Ramos (cell line): ENCODE results near the gene AGTRAP.

Experiments used
- in situ Hi-C: fragments of 300-500 bp; cut with MboI; formaldehyde crosslinking; loops from one replicate; pipeline ENCODE4 v1.14.3; 2022; ENCODE audit warnings: low sequenced_read_pairs; ENCODE audit not compliant: unreplicated experiment

Gene AGTRAP

DNA sequence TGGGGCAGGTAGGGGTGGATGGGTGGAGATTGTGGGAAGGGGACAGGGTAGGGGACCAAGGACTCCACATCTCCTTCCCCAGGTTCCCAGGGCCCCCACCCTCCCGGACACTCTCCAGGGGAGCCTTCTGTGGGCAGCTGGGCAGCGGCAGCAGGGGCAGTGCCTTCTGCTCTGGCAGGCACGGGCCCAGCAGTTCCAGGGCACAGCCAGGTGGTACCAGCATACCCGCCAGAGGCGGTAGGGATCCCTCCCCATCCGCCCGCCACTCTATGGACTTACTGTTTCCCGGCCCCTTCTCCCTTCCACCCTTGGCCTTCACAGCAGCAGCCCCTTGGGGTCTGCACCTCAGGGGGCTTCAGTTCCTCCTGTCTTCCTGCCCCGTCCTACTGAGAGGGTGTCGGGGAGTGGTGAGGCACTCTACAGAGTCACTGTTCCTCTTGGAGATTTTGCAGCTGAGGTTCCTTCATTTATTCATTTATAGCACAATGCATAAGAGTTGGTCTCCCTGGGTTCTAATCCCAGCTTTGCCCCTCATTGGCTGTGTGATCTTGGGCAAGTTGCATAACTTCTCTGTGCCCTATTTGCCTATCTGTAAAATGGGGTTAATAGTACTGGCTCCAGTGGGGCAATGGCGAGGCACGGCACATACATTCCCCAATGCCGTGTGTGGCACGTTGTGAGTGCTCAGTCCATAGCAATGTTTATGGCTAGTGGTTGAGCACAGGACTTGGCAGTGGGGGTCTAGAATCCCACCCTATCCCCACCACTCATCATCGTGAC is 43.1 kb downstream of the AGTRAP start:
- in situ Hi-C loops: no loop called here

DNA sequence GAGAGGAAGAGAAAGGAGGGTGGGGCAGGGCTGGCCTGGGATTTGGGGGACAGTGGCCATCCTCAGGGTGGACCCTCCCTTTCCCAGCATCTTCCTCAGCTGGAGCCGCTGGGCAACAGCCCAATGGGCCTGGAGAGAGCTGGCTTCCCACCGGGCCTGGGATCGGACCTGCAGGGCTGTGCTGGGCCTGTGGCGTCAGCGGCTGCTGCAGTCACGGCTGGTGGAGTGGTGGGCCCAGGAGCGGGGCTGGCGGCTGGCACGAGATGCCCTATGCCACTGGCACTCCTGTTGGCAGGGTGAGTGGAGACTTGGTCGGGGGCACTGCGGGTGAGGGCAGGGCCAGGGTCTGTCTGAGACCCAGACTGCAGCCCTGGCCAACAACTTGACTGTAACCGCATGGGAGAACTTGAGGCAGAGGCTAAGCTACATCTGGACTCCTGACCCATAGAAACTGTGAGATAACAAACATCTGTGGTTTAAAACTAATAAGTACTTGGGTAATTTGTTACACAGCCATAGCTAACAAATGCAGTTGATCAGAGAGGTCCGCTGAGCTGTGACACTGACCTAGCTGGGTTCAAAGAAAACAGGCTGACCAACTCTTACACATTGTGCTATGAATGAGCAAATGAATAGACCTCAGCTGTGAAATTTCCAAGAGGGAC is 43.9 kb downstream of the AGTRAP start:
- in situ Hi-C loops: no loop called here

DNA sequence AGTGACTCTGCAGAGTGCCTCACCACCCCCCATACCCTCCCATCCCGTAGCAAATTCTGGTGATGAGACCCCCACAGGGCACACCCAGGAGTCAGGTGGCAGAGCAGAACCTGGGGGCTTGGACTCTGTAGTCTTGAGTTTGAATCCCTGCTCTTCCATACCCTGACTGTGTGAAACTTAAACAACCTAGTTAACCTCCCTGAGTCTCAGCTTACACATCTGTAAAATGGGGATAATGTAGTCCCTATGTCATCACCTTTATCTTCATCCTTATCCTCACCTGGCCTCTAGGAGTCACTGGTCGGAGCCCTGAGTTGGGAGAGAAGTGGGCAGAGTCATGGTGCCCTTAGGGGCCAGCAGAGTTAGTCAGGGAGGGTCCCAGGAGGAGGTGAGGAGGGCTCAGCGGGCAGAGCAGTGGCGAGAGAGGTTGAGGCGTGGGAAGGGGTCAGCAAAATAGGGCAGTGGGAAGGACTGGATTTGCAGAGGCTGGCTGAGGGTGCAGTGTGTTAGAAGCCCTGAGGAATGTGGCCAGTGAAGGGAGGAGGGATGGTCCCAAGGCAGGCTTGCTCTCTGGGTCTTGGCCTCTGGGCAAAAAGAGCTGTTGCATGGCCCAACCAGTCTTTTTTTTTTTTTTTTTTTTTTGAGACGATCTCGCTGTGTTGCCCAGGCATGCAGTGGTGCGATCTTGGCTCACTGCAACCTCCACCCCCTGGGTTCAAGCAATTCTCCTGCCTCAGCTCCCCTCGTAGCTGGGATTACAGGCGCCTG is 44.6 kb downstream of the AGTRAP start:
- in situ Hi-C loops: no loop called here

DNA sequence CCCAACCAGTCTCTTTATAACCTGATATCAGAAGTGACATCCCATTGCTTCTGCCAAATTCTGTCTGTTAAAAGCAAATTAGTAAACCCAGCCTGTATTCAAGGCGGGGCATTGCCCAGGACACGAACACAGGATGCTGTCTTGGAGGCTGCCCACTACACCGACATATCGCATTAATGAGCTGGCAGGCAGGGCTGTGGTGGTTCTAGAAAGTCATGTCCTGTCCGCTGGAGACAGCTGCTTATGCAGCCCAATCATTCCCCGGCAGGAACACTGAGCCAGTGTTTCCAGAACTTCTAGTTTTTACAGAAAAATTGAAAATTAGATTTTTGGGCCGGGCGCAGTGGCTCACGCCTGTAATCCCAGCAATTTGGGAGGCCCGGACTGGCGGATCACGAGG is 45.4 kb downstream of the AGTRAP start:
- in situ Hi-C loops: no loop called here

DNA sequence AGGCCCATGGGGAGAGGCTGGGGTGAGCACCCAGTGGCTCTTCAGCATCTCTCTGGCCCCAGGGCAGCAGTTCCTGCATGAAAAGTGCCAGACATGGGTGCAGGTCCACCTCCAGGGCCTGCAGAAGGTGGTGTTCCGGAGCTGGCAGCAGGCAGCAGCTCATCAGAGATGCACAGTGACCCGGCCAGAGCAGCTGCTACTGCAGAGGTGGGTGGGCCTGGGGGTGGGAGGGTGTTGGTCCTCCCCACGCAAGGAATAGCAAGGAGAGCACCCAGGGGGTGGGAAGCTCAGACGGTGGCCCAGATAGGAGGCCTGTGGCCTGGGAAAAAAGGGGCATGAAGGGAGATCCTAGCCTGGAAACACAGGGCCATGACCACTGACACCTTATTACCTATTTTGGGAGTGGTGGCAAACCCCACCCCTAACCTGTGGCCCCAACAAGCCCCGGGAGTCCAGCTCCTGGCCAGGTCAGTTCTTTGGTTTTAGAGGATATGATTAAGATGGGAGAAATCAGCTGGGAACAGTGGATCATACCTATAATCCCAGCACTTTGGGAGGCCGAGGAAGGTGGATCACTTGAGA is 46.3 kb downstream of the AGTRAP start:
- in situ Hi-C loops: no loop called here

DNA sequence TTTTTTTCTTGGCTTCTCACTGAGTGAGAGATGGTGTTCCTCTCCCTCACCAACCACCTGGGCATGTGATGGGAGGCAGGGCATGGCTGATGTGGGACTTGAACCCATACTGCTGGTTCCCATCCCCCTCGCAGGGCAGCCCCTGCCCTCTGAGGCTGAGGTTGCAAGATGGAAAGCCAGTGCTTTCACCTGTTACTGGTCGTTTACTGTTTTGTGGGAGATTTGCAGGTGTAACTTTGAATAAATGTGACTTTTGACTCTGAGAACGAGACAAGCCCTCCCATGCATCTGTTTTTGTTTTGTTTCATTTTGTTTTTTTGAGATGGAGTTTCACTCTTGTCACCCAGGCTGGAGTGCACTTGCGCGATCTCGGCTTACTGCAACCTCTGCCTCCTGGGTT is 47.6 kb downstream of the AGTRAP start:
- in situ Hi-C loops: no loop called here

DNA sequence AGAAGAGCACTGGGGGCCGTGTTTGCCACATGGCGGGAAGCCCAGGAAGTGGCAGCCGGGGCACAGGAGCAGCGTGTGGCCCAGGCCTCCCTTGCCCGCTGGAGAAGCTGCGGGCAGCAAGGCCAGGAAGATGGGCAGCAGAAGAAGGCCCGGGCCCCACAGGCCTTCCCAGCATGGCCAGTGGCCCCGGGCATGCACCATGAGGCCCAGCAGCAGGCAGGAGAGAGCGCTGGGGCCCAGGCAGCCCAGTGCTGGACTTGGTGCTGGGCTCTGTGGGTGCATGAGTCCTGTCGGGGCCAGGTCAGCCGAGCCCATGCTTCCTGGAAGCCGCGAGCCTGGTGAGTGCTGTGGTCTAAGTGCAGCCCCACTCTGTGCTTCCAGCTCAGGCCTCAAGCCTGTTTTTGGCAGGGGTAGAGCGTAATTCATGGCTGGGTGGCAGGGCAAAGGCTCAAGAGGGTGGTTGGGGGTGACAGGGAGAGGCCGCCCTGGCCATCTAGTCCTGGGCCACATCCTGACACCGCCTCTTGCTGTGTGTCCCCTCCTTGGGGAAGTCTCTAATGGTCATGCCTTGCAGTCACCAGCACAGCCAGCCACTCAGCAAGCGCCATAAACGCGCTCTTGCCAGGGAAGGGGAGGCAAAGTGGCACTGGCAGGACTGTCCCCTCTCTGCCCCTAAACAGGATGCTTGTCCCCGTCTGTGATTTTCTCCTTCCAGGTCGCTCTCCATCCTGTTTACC is 48.5 kb downstream of the AGTRAP start:
- in situ Hi-C loops: no loop called here

DNA sequence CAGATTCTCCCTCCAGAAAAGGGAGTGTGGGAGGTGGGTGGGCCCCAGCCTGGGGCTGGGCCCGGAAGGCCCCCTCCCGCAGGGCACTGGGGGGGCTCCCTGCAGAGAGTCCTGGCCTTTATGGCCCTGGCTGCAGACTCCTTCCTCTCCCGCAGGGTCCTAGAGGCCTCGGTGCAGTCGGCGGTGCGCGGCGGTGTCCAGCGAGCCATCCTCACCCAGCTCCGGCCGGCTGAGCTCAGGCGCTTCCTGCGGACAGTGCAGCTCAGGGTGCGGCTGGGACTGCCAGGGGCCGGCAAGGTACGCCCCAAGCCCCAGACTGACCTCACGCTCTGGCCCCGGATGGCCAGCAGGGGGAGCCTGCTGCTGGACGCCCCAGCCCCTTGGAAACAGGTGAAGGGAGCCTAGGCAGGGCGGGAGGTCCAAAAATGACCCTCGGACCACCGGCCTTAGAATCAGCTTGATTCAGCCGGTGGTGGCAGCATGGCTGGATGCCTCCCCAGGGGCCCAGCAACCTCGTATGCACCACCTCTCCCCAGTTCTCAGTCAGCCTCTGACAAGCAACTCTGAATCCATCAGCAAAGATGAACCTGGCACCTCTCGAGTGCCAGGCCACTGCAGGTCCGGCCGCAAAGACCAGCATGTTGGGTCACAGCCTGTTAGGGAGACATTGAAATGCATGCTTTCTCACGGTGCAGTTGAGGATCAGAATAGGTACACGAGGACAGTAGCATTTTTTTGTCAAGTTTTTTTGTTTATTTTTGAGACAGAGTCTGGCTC is 49.2 kb downstream of the AGTRAP start:
- in situ Hi-C loops: no loop called here

DNA sequence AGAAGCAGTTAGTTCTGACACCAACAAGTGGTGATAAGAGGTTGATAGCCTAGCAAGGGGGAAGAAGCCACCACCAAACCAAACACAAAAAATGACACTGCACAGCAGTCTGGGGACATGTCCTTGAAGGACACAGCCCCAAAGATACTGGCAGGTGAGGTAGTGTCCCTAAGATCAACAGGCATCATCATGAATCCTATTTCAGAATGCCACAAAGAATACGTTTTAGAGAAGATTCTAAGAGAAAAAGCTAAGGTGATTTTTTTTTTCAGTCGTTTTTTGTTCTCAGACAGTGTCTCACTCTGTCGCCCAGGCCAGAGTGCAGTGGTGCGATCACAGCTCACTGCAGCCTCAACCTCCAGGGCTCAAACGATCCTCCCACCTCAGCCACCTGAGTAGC is 50.2 kb downstream of the AGTRAP start:
- in situ Hi-C loops: no loop called here

DNA sequence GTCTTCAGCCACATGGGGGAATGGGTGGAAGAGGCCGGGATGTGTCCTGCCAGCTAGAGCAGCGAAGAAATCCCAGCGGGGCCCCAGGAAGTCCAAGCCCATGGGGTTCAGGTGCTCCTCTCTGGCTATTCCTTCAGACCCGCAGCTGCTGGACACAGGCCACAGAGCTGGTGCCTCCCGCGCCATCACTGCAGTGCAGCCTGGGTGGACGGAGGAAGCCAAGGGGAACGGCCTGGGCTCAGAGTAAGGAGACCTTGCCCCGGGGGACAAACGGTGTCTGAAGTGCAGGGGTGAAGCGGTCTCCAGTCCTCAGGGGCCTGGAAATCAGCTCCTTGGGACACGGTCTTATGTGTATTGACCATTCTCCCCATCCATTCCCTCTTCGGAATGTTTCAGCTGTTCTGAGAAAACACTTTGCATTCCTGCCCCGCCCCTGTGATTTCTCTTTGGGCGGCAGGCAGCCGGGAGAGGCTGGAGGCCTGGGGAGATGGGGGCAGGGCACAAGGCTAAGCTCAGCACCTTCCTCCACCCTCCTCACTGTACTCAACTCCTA is 51.4 kb downstream of the AGTRAP start:
- in situ Hi-C loops: no loop called here

DNA sequence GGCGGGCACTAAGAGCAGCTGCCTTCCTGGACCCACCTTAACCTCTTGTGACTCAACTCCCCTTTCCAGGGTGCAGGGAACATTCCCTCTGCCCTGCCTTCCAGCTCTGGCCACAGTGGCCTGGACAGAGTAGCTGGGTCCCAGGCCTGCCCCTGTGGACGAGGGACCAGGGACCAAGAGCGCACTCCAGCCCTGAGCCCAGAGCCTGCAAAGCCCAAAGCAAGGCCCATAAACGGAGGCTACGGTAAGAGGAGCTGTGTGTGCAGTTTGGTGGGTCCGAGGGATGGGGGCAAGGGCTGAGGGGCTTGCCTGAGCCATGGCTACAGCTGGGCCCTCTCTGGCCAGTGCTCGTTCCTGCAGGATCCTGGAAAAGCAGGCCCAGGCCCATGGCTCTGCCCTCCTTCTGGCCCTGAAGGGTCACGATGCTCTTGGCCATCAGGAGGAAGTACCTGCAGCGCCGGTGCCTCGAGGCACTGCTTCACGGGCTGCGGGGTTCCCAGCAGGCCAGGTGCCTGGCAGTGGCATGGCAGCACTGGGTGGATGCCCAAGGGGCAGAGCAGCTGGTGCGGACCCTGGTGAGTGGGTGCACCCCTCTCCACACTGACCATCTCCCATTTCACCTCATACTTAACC is 52.0 kb downstream of the AGTRAP start:
- in situ Hi-C loops: no loop called here

DNA sequence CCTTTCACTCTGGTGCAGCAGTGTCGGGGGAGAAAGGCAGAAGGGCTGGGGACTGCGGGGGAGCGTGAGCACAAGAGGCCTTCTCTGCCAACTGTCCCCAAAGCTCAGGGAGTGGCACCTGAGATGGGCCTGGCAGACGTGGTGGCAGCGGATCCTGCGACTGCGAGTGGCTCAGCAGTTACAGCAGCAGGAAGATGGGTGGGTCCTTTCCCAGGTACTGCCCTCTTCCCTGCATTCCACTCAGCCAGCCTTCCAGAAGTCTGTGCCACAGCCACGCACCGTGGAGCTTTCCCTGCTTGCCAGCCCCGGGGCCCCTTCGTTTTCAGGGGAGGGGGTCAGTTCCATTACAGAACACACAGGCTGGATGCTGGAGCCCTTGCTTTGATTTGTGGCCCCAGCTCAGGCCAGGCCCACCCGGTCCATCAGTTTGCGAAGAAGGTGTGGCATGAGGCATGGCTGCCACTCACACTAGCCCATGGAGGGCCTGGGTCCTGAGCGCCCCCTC is 52.7 kb downstream of the AGTRAP start:
- in situ Hi-C loops: no loop called here

DNA sequence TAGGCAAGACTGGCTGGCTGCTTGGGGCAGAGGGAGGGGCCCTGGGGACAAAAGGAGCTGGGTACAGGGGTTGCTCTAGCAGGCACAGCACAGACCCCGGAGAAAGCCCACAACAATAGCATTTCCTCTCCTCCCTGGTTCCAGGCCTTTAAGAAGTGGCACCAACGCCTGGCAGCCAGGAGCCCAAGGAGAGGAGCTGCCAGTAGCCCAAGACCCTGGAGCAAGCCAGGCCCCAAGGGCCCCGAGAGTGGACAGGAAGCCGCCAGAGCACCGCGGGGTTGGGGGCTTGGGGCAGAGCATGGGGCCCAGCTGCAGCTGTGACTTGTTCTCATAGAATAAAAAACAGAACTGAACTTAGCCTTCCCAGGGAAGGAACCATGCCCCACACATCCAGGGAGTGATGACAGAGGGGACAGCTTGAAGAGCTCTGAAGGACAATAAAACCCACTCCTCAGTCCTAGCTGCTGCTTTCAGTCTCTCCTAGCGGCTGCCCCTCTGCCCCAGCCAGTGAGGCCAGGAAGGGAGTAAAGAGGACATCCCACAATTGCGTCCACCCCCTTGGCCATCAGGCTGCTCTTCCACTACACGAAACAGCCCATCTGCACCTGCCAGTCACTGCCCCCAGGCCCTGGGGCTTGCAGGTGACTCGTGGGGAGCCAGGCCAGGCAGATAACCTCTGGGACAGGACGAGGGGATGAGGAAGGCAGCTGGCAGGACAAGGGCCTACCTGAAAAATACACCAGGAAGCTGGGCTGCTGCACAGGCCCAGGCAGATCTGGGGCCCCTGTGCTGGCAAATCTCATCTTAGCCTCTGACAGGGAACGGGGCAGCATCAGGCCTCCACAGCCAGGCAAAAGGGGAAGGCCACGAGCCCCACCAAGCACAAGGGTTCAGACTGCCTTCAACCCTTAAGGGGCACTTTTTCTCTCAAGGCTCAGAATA is 53.5 kb downstream of the AGTRAP start:
- in situ Hi-C loops: no loop called here

DNA sequence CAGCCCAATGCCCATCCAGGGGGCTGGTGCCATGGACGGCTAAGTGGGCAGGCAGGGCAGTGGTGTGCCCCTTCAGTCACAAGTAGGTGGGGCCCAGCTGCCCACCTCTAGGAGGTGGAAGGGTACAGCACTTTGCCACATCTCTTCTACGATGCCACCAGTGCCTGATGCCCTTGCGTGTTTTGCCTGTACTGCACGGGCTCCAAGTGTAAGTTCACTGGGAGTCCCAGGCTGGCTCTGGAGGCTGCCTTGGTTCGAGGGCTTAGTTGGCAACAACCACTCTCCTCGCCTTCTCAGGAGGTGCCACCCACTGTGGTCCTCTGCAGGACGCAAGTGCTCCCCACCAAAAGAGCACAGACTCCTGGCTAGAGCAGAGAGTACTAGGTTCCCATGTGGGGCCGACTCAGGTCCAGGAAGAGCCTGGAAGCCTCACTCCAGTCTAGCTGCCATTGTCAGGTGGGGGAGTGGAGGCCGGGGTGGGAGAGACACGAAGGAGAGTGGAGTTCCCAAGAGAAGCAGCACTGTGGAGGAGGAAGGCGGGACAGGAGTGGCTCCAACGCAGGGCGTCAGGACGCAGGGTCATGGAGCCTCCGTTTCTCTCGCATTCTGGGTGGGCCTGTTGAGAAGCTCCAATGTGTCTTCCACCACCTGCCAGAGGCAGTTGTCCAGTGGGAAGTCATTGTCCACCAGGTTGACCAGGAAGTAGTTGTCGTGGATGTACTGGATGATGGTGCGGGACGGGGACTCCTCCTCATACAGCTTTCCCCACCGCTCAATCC is 54.4 kb downstream of the AGTRAP start:
- in situ Hi-C loops: no loop called here

DNA sequence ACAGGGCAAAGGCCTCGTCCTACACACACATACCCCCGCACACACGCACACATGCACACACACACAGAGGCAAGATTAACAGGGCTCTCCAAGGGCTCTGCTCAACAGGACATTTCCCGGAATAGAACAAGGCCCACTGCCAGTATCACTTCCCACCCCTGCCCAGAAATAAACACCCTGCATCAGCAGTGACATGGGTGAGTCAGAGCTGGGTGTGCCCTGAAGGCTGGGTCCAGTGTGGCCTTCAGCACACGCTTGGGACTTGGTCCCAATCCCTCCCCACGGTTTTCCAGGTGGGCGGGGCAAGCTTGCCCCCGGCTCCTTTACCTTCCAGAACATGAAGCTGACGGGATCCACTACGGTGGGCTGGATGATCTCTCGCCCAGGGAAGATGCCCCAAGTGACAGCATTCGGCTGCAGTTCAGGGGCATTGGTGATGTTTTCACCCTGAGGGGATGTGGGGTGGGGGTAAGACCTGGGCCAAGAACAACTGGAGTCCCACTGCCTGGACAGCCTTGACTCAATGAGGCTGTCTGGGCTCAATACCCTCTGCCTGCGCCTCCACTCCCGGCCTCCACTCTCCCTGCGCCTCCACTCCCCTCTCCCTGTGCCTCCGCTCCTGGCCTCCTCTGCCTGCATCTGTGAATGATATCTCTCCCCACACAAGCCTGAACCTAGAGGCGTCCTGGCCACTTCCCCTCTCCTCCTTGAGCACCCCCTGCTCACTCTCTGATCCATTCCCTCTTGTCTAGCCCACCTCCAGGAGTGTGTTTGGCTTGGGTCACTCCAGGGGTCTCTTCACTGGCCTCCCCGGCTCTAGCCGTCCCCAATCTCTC is 55.2 kb downstream of the AGTRAP start:
- in situ Hi-C loops: no loop called here

DNA sequence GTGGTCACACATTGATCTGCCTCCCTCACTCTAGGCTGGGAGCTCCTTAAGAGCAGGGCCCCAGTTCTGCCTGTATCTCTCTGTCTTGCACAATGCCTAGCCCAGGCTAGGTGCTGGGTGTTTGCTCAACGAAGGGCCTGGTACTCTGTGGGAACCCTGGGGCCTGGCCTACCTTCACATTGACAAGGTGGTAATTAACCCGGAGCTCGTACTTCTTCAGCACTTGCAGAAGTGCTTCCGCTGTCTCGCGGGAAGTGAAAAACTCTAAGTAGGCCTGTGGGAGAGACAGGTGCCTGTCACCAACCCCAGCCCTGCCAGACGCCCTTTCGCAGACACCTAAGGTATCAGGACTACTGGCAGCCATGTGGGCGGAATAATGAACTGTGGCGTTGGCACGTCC is 56.2 kb downstream of the AGTRAP start:
- in situ Hi-C loops: no loop called here
